Ecto neural progenitor cell (in vitro differentiated cells): ENCODE results near the gene COL5A3.
A peak's percentile ranks its signal among the peaks of the same experiment; 100 is the strongest.

ENCODE experiments used
- DNase-seq: peaks from one replicate; pipeline ENCODE4 v3.0.0-alpha.2; 2018; ENCODE audit warnings: low spot score

Gene COL5A3

GRCh38 chr19:10010939-10011338, 635 bp upstream of the COL5A3 start:
- no peak for DNase-seq

- DNase-seq, result no peak
Measured at GRCh38 chr19:10009714-10010224, 535 bp downstream of the COL5A3 start.

- DNase-seq, result no peak
Measured at GRCh38 chr19:10008184-10008765, 2.0 kb downstream of the COL5A3 start.

- no peak for DNase-seq
Measured at GRCh38 chr19:10007371-10008183, 2.7 kb downstream of the COL5A3 start.

- no peak for DNase-seq
Measured at GRCh38 chr19:10006752-10007323, 3.5 kb downstream of the COL5A3 start.

- no peak for DNase-seq
Measured at GRCh38 chr19:10006335-10006708, 4.0 kb downstream of the COL5A3 start.

GRCh38 chr19:10005632-10006334, 4.5 kb downstream of the COL5A3 start:
- DNase-seq, result no peak

- DNase-seq, result no peak
Measured at GRCh38 chr19:10004617-10005016, 5.7 kb downstream of the COL5A3 start.

- no peak for DNase-seq
Measured at GRCh38 chr19:10003271-10003670, 7.0 kb downstream of the COL5A3 start.

- no peak for DNase-seq
Measured at GRCh38 chr19:10001899-10002298, 8.4 kb downstream of the COL5A3 start.

GRCh38 chr19:10000171-10000826, 10.0 kb downstream of the COL5A3 start:
- peak; percentile 83 for DNase-seq

- DNase-seq, result no peak
Measured at GRCh38 chr19:9996541-9996940, 13.8 kb downstream of the COL5A3 start.

- DNase-seq, result no peak
Measured at GRCh38 chr19:9995999-9996398, 14.3 kb downstream of the COL5A3 start.

GRCh38 chr19:9995084-9995483, 15.2 kb downstream of the COL5A3 start:
- no peak for DNase-seq

GRCh38 chr19:9991425-9992191, 18.7 kb downstream of the COL5A3 start:
- DNase-seq, result no peak

- no peak for DNase-seq
Measured at GRCh38 chr19:9989504-9989903, 20.8 kb downstream of the COL5A3 start.

GRCh38 chr19:9986787-9987281, 23.5 kb downstream of the COL5A3 start:
- DNase-seq, result no peak

GRCh38 chr19:9981406-9982260, 28.7 kb downstream of the COL5A3 start:
- no peak for DNase-seq

GRCh38 chr19:9972103-9972502, 38.2 kb downstream of the COL5A3 start:
- DNase-seq, result no peak
